ENCODE results near the gene CCDC181. TPM values are rescaled to one million over a fixed set of nuclear protein-coding genes. Genes with fewer than 3 reads are reported as not detected.

Gene CCDC181
- total RNA-seq, 1 donor from 2014 or later, result 0.90 TPM

- Mint-ChIP-seq H3K27me3 (ENCODE audit: low read depth) (peaks cover 3% of the 10 kb centered on the region), H3K36me3 (ENCODE audit: low read depth) (peaks cover 9% of the 10 kb centered on the region), H3K27ac (ENCODE audit: unreplicated experiment) (no peak overlapping the region), H3K9me3 (ENCODE audit: low read depth) (peaks cover 13% of the 10 kb centered on the region), H3K4me3 (ENCODE audit: unreplicated experiment) (no peak overlapping the region), H3K4me1 (ENCODE audit: low read depth) (no peaks in the 10 kb centered on the region)
- no peak for TF ChIP-seq CTCF (IDR thresholded peaks at IDR 0.05)
- DNase-seq (ENCODE audit: low spot score), result peak; percentile 77
These were observed 33.0 kb upstream of the CCDC181 start for GRCh38 chr1:169460191-169460833.

- Mint-ChIP-seq H3K4me3 (ENCODE audit: unreplicated experiment) (no peak overlapping the region), H3K9me3 (ENCODE audit: low read depth) (peaks cover 13% of the 10 kb centered on the region), H3K27me3 (ENCODE audit: low read depth) (peaks cover 3% of the 10 kb centered on the region), H3K4me1 (ENCODE audit: low read depth) (no peaks in the 10 kb centered on the region), H3K27ac (ENCODE audit: unreplicated experiment) (no peak overlapping the region), H3K36me3 (ENCODE audit: low read depth) (peaks cover 9% of the 10 kb centered on the region)
- no peak for DNase-seq (ENCODE audit: low spot score)
- TF ChIP-seq CTCF (IDR thresholded peaks at IDR 0.05), result no peak
These were observed 30.2 kb upstream of the CCDC181 start for GRCh38 chr1:169457443-169457842.

- no peak for TF ChIP-seq CTCF (IDR thresholded peaks at IDR 0.05)
- no peak for DNase-seq (ENCODE audit: low spot score)
- H3K36me3 Mint-ChIP-seq (ENCODE audit: low read depth), result peaks cover 9% of the 10 kb centered on the region
- H3K27ac Mint-ChIP-seq (ENCODE audit: unreplicated experiment), result no peak overlapping the region
- H3K4me3 Mint-ChIP-seq (ENCODE audit: unreplicated experiment), result no peak overlapping the region
- peaks cover 8% of the 10 kb centered on the region for H3K27me3 Mint-ChIP-seq (ENCODE audit: low read depth)
- H3K9me3 Mint-ChIP-seq (ENCODE audit: low read depth), result peaks cover 13% of the 10 kb centered on the region
- H3K4me1 Mint-ChIP-seq (ENCODE audit: low read depth), result no peaks in the 10 kb centered on the region
These were observed 28.8 kb upstream of the CCDC181 start for GRCh38 chr1:169456029-169456428.

GRCh38 chr1:169452921-169453320 lies 25.6 kb upstream of the CCDC181 start:
- Mint-ChIP-seq H3K4me3 (ENCODE audit: unreplicated experiment) (no peak overlapping the region), H3K4me1 (ENCODE audit: low read depth) (no peaks in the 10 kb centered on the region), H3K36me3 (ENCODE audit: low read depth) (peaks cover 9% of the 10 kb centered on the region), H3K27me3 (ENCODE audit: low read depth) (peaks cover 15% of the 10 kb centered on the region), H3K9me3 (ENCODE audit: low read depth) (peaks cover 13% of the 10 kb centered on the region), H3K27ac (ENCODE audit: unreplicated experiment) (no peak overlapping the region)
- no peak for DNase-seq (ENCODE audit: low spot score)
- no peak for TF ChIP-seq CTCF (IDR thresholded peaks at IDR 0.05)

GRCh38 chr1:169451218-169451824 lies 24.0 kb upstream of the CCDC181 start:
- peaks cover 15% of the 10 kb centered on the region for H3K27me3 Mint-ChIP-seq (ENCODE audit: low read depth)
- H3K27ac Mint-ChIP-seq (ENCODE audit: unreplicated experiment), result no peak overlapping the region
- H3K9me3 Mint-ChIP-seq (ENCODE audit: low read depth), result peaks cover 3% of the 10 kb centered on the region
- TF ChIP-seq CTCF (IDR thresholded peaks at IDR 0.05), result no peak
- no peak overlapping the region for H3K4me3 Mint-ChIP-seq (ENCODE audit: unreplicated experiment)
- no peaks in the 10 kb centered on the region for H3K4me1 Mint-ChIP-seq (ENCODE audit: low read depth)
- peaks cover 2% of the 10 kb centered on the region for H3K36me3 Mint-ChIP-seq (ENCODE audit: low read depth)
- DNase-seq (ENCODE audit: low spot score), result no peak

All from chondrocyte (in vitro differentiated cells).